RCC 7860 (cell line): ENCODE data around the gene LPAR6.
"Not testable (repeated sequence)": the region's sequence is repeated elsewhere in the genome, so short reads cannot be mapped to it uniquely, and the experiment has no call there.

Experiments used
- DNase-seq: peaks from one replicate; pipeline ENCODE4 v3.0.0-alpha.2; 2015; ENCODE audit warnings: low spot score
- FAIRE-seq: peaks from 2 replicates; lab custom pipeline; 2012; peaks lifted over from hg19 to GRCh38; lab: Jason Lieb, UNC

Gene LPAR6

GRCh38 chr13:48422003-48422402 is 9.1 kb upstream of the LPAR6 start:
- DNase-seq, FAIRE-seq: not testable (repeated sequence)

GRCh38 chr13:48415516-48415915 is 2.6 kb upstream of the LPAR6 start:
- FAIRE-seq (no peak), DNase-seq (no peak)

GRCh38 chr13:48414501-48414900 is 1.6 kb upstream of the LPAR6 start:
- no peak for FAIRE-seq
- DNase-seq, result no peak

- DNase-seq (no peak), FAIRE-seq (no peak)
Measured at GRCh38 chr13:48411841-48412531, 927 bp downstream of the LPAR6 start.

GRCh38 chr13:48411147-48411794 is 1.6 kb downstream of the LPAR6 start:
- DNase-seq (no peak), FAIRE-seq (no peak)

GRCh38 chr13:48410199-48410598 is 2.7 kb downstream of the LPAR6 start:
- DNase-seq (no peak), FAIRE-seq (no peak)

GRCh38 chr13:48405875-48406274 is 7.0 kb downstream of the LPAR6 start:
- no peak for FAIRE-seq
- DNase-seq, result no peak

- no peak for FAIRE-seq
- DNase-seq, result no peak
Measured at GRCh38 chr13:48404952-48405351, 8.0 kb downstream of the LPAR6 start.

- FAIRE-seq, result no peak
- DNase-seq, result no peak
Measured at GRCh38 chr13:48403913-48404312, 9.0 kb downstream of the LPAR6 start.

GRCh38 chr13:48403151-48403631 is 9.7 kb downstream of the LPAR6 start:
- no peak for DNase-seq
- FAIRE-seq, result no peak

- no peak for FAIRE-seq
- DNase-seq, result no peak
Measured at GRCh38 chr13:48402325-48402932, 10.5 kb downstream of the LPAR6 start.

- no peak for FAIRE-seq
Measured at GRCh38 chr13:48401480-48401879, 11.4 kb downstream of the LPAR6 start.

GRCh38 chr13:48400850-48401291 is 12.0 kb downstream of the LPAR6 start:
- no peak for FAIRE-seq

More at GRCh38 chr13:48401480-48401879, 11.4 kb downstream of the LPAR6 start:
- DNase-seq, result no peak

GRCh38 chr13:48400090-48400694 is 12.7 kb downstream of the LPAR6 start:
- no peak for FAIRE-seq
- DNase-seq, result no peak

More at GRCh38 chr13:48400850-48401291, 12.0 kb downstream of the LPAR6 start:
- no peak for DNase-seq

- DNase-seq, result no peak
- FAIRE-seq, result peak; percentile 69
Measured at GRCh38 chr13:48398450-48399095, 14.3 kb downstream of the LPAR6 start.

- FAIRE-seq, result no peak
- no peak for DNase-seq
Measured at GRCh38 chr13:48397744-48398143, 15.2 kb downstream of the LPAR6 start.

GRCh38 chr13:48393698-48394085 is 19.2 kb downstream of the LPAR6 start:
- FAIRE-seq, result no peak

GRCh38 chr13:48393030-48393697 is 19.7 kb downstream of the LPAR6 start:
- DNase-seq, result no peak
- FAIRE-seq, result no peak

More at GRCh38 chr13:48393698-48394085, 19.2 kb downstream of the LPAR6 start:
- DNase-seq, result no peak

- DNase-seq (no peak), FAIRE-seq (no peak)
Measured at GRCh38 chr13:48391257-48391656, 21.7 kb downstream of the LPAR6 start.

- DNase-seq (no peak), FAIRE-seq (no peak)
Measured at GRCh38 chr13:48386816-48387215, 26.1 kb downstream of the LPAR6 start.
